GM10266 (cell line): ENCODE measurements around the gene MYH4.

ENCODE experiments used
- DNase-seq: peaks from one replicate; pipeline ENCODE4 v3.0.0; 2012; ENCODE audit errors: extremely low spot score
- TF ChIP-seq, protein P1 (sequence below): IDR thresholded peaks from 2 replicates; pipeline ENCODE4 v1.5.1; 2012; ENCODE audit warnings: mild to moderate bottlenecking, low read depth; ENCODE audit not compliant: control insufficient read depth, insufficient read depth; ENCODE audit errors: missing control alignments

The MYH4 gene

GRCh38 chr17:10460062-10460461, 9.3 kb downstream of the MYH4 start:
- DNase-seq: no peak
- TF ChIP-seq, protein P1, sequence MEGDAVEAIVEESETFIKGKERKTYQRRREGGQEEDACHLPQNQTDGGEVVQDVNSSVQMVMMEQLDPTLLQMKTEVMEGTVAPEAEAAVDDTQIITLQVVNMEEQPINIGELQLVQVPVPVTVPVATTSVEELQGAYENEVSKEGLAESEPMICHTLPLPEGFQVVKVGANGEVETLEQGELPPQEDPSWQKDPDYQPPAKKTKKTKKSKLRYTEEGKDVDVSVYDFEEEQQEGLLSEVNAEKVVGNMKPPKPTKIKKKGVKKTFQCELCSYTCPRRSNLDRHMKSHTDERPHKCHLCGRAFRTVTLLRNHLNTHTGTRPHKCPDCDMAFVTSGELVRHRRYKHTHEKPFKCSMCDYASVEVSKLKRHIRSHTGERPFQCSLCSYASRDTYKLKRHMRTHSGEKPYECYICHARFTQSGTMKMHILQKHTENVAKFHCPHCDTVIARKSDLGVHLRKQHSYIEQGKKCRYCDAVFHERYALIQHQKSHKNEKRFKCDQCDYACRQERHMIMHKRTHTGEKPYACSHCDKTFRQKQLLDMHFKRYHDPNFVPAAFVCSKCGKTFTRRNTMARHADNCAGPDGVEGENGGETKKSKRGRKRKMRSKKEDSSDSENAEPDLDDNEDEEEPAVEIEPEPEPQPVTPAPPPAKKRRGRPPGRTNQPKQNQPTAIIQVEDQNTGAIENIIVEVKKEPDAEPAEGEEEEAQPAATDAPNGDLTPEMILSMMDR: no peak

DNA sequence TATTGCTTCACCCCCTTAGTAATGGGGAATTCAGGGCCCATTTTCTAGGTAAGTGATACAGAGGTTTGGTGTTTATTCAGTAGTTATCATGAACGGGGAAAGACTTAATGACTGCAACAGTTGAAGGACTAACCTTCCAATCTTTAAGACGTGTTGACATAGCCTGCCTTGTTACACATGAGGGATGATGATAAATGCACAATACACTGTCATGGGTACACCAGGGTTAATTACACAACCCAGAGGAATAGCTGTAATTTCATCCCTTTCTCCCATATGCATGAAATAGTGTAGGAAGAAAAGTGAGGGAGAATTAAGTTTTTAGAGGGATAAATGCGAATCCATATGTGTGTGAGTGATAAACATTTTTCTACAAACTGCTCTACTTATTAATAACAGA, 10.7 kb downstream of the MYH4 start:
- TF ChIP-seq, protein P1: no peak
- DNase-seq: no peak

- DNase-seq: no peak
- TF ChIP-seq, protein P1: no peak
Measured at GRCh38 chr17:10457952-10458351, 11.4 kb downstream of the MYH4 start.

DNA sequence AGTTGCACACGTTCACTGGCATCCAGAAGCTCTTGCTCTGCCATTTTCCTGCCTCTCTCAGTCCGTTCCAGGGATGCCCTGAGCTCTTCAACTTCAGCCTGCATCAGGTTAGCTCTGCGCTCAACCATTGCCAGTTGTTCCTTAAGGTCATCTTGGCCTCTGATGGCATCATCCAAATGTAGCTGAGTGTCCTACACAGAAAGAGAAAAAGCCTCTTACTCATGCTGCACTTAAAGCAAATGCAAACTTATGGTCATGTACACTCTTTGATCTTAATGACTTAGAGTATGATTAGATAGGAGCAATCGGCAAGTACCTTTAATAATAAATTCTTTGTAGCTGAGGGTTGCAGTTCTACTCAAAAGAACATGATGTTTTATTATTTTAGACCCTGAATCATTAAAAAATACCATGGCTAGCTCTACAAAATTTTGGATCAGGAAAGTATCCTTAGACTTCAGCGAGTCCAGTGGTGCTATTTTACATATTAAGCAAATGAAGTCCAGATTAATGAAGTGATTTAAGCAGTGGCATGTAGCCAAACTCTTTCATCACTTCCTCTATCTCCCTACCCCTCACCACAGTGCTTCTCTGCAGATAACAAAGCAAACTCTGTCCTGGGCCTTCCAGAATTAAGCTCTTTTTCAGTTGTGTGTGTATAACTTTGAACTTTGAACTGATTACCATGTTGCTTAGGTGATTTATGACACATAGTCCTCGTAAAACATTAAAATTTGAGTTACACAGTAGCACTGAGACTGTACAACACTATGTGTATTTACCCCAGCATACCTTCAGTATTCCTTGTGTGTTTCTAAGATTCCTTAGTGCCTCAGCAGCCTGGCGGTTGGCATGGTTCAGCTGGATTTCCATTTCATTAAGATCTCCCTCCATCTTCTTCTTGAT, 22.1 kb downstream of the MYH4 start:
- TF ChIP-seq, protein P1: no peak
- no peak for DNase-seq

- TF ChIP-seq, protein P1: no peak
- no peak for DNase-seq
Measured at GRCh38 chr17:10439816-10440215, 29.5 kb downstream of the MYH4 start.

DNA sequence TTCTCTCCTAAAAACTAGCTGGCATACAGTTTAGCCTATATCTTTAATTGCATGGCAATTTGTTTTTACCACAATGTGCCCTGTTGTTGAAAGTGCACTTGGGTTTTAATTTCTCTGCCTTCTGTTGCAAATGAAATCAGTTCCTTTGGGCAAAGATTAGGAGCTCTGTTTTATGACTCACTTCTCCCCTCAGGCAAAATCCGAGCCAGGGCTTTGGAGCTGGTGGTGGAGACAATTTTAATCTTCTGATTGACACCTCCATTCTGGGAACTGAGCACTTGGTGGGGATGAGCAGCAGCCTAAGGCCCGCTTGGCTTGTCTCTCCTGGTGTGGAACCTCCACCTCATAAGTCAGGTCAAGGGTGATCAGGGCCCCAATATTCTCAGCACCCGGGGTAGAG, 34.3 kb downstream of the MYH4 start:
- TF ChIP-seq, protein P1: no peak
- DNase-seq: no peak

- TF ChIP-seq, protein P1: no peak
- DNase-seq: no peak
Measured at GRCh38 chr17:10429421-10430045, 39.8 kb downstream of the MYH4 start.
